Measurements from ENCODE around the gene KRCC1.

Gene KRCC1

DNA sequence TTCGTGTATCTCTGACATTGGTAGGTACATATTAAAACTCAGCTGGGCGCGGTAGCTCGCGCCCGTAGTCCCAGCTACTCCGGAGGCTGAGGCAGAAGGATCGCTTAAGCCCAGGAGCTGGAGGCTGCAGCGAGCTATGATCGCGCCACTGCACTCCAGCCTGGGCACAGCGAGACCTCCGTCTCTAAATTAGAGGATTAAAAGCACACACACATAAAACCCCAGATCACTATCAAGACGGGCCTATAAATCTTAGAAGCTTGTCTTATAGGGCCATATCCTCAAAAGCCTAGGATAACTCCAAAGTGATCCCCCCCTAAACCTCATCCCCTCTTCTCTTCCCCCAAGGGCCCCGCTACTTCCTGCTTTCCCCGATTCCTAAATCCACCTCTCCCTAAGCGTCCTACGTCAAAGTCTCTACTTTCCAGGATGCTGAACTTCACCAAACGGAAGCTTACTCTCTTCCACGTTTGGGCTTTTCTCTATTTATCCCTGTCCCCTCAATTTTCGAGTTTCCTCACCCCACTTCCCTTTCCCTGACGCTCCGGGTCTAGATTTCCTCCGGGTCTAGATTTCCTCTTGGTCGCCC lies 707 bp downstream of the KRCC1 start:
- no peaks in the 10 kb centered on the region for H3K36me3 ChIP-seq
- peak overlapping the region; percentile 92 to 93 for H3K4me3 ChIP-seq (ENCODE audit: low read depth in 1 of 2, low read length in 1 of 2)
- no peaks in the 10 kb centered on the region for H3K27me3 ChIP-seq
- peaks cover 34 to 44% of the 10 kb centered on the region in 2 experiments for H3K4me1 ChIP-seq (ENCODE audit: control insufficient read depth in 1 of 2, insufficient read depth in 1 of 2, low read depth in 1 of 2, low read length in 1 of 2)
- H3K27ac ChIP-seq, result peak overlapping the region; percentile 97
- TF ChIP-seq, protein P1, sequence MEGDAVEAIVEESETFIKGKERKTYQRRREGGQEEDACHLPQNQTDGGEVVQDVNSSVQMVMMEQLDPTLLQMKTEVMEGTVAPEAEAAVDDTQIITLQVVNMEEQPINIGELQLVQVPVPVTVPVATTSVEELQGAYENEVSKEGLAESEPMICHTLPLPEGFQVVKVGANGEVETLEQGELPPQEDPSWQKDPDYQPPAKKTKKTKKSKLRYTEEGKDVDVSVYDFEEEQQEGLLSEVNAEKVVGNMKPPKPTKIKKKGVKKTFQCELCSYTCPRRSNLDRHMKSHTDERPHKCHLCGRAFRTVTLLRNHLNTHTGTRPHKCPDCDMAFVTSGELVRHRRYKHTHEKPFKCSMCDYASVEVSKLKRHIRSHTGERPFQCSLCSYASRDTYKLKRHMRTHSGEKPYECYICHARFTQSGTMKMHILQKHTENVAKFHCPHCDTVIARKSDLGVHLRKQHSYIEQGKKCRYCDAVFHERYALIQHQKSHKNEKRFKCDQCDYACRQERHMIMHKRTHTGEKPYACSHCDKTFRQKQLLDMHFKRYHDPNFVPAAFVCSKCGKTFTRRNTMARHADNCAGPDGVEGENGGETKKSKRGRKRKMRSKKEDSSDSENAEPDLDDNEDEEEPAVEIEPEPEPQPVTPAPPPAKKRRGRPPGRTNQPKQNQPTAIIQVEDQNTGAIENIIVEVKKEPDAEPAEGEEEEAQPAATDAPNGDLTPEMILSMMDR (IDR thresholded peaks at IDR 0.05), result no peak
- H3K9me3 ChIP-seq, result no peaks in the 10 kb centered on the region

DNA sequence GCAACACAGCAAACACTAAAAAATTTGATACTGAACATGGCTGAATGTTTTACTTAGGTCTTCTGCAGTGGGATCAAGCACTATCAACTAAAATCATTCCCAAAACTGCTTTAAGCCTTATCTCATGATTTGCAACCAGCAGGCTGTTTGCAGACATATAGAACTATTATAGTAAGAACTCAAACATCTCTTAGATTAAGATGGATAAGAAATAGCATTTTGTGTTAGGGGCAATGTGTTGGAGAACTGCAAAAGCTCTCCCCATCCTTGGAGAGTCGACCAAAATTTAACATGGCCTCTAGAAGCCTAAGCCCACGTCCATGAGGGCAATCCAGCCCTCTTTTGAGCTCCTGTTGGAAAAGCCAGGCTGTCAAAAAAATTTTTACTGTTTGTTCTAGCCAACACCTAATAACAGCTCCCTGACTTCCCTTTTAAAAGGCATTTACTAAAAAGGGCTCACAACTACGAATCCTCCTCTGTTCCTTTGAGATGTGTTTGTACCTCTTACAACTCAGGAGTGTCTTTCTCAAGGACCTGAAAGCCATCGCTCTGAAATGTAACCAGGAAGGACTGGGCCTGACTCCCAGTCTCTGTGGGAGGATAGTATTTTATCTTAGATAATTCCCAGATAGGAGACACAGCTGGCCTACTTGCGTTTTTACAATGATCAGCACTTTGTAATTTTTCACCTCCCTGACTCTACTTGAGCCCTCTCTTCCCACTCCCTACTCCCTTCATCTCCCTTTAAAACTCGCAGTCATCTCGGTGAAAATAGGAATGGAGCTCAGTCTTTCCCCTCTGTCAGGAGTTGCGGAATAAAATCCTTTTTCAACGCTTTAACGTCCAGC lies 1.4 kb downstream of the KRCC1 start:
- H3K27ac ChIP-seq, result peak overlapping the region; percentile 97
- H3K27me3 ChIP-seq, result no peaks in the 10 kb centered on the region
- TF ChIP-seq, protein P1 (IDR thresholded peaks at IDR 0.05), result no peak
- peaks cover 4% of the 10 kb centered on the region for H3K36me3 ChIP-seq
- H3K4me3 ChIP-seq (ENCODE audit: low read depth in 1 of 2, low read length in 1 of 2), result peak overlapping the region; percentile 92 to 93
- no peaks in the 10 kb centered on the region for H3K9me3 ChIP-seq
- peaks cover 34 to 44% of the 10 kb centered on the region in 2 experiments for H3K4me1 ChIP-seq (ENCODE audit: control insufficient read depth in 1 of 2, insufficient read depth in 1 of 2, low read depth in 1 of 2, low read length in 1 of 2)

DNA sequence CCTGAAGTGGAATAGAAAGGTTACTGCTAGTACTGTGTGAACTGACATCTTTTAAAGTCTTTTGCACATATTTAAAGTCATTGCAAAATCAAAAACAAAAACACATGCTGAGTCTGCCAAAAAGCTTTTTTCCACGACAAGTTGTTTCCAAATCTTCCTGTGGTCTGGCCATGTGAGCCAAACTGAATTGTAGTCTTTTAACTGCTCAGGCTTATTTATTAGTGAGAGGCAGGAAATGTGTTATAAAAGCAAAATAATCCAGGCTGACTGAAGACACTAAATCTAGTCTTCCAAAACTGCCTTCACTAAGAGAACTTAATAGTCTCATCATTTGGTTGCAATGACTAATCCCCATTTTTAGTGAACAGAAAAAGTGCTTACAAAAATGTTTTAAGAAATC lies 2.3 kb downstream of the KRCC1 start:
- Histone ChIP-seq H3K4me3 (ENCODE audit: low read depth in 1 of 2, low read length in 1 of 2) (no peak overlapping the region), H3K27me3 (no peaks in the 10 kb centered on the region), H3K27ac (peak overlapping the region; percentile 97), H3K36me3 (peaks cover 9% of the 10 kb centered on the region), H3K9me3 (no peaks in the 10 kb centered on the region), H3K4me1 (ENCODE audit: control insufficient read depth in 1 of 2, insufficient read depth in 1 of 2, low read depth in 1 of 2, low read length in 1 of 2) (peaks cover 34 to 44% of the 10 kb centered on the region in 2 experiments)
- TF ChIP-seq, protein P1 (IDR thresholded peaks at IDR 0.05), result no peak

DNA sequence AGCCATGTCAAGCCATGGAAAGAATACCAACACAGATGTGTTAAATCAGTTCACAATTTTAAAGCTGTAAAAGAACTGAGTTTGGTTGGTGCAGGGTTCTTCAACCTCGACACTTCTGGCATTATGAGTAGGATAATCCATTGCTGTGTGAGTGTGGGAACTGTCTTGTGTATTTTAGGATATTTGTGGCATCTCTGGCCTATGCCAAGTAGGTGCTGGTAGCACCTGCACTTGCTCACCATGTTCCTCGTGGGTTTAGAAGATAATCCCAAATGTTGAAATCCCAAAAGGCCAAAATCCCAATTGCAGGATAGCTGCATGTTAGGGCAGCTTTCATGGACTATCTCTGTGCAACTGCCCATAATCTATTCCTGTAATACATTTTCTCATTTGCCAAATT lies 3.8 kb downstream of the KRCC1 start:
- Histone ChIP-seq H3K4me1 (ENCODE audit: control insufficient read depth in 1 of 2, insufficient read depth in 1 of 2, low read depth in 1 of 2, low read length in 1 of 2) (peaks cover 34 to 44% of the 10 kb centered on the region in 2 experiments), H3K9me3 (no peaks in the 10 kb centered on the region), H3K36me3 (peaks cover 9% of the 10 kb centered on the region), H3K4me3 (ENCODE audit: low read depth in 1 of 2, low read length in 1 of 2) (no peak overlapping the region), H3K27ac (peak overlapping the region; percentile 97), H3K27me3 (no peaks in the 10 kb centered on the region)
- TF ChIP-seq, protein P1 (IDR thresholded peaks at IDR 0.05), result no peak

DNA sequence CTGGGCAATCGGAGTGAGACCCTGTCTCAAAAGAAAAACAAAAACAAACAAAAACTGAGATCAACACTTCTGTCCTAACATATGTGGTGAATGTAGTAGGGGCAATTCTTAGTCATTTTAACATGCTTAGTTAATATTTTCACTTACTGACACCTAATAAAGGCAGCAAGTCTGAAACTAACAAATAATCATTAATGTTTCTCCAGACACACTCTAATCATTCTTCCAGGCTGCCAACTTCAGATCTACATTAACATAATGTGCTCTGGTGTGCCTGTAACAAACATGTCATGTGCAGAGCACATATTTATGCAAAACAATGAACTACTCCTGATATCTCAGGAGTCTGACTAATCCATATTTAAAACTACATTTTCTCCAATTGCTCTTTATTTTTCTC lies 6.0 kb downstream of the KRCC1 start:
- Histone ChIP-seq H3K27me3 (no peaks in the 10 kb centered on the region), H3K4me1 (ENCODE audit: control insufficient read depth in 1 of 2, insufficient read depth in 1 of 2, low read depth in 1 of 2, low read length in 1 of 2) (peaks cover 23 to 36% of the 10 kb centered on the region in 2 experiments), H3K4me3 (ENCODE audit: low read depth in 1 of 2, low read length in 1 of 2) (no peak overlapping the region), H3K36me3 (peaks cover 9% of the 10 kb centered on the region), H3K27ac (no peak overlapping the region), H3K9me3 (no peaks in the 10 kb centered on the region)
- TF ChIP-seq, protein P1 (IDR thresholded peaks at IDR 0.05), result no peak

All from neutrophil (primary cell).